MM.1S (cell line): Measurements from ENCODE around the gene MYO1C.

Experiments used
- CTCF ChIP-seq: fragments of 300-600 bp; sonication (generic); IDR thresholded peaks from 2 replicates; pipeline ENCODE4 v1.5.1; 2016; ENCODE audit warnings: antibody characterized with exemption, low read length, mixed read lengths
- EZH2 ChIP-seq: fragments of 300-600 bp; sonication (generic); optimal IDR thresholded peaks from 2 replicates; pipeline ENCODE3; 2017; ENCODE audit warnings: low read depth, mild to moderate bottlenecking, antibody characterized with exemption, low read length, mixed read lengths
- EZH2phosphoT487 ChIP-seq: fragments of 300-600 bp; sonication (generic); IDR thresholded peaks from 2 replicates; pipeline ENCODE4 v1.6.1; 2018; ENCODE audit warnings: antibody characterized with exemption, low read length

- TF ChIP-seq CTCF (no peak), EZH2 (no peak), EZH2phosphoT487 (no peak)
Observed at GRCh38 chr17:1498869-1499268, 6.4 kb upstream of the MYO1C start.
